Neural cell (in vitro differentiated cells): ENCODE data around the gene CNTNAP2. TPM values are rescaled to one million over a fixed set of nuclear protein-coding genes. Genes with fewer than 3 reads are reported as not detected.

Source experiments
- H2AFZ ChIP-seq: fragments of 200-600, 300-800 bp; sonication (generic), shearing (Covaris generic); 2 replicates; pipeline ENCODE4 v1.6.0; 2014; ENCODE audit warnings: low read depth, mild to moderate bottlenecking, antibody characterized with exemption, low read length, moderate library complexity
- H3F3A ChIP-seq: fragments of 200-600 bp; shearing (Covaris generic); 2 replicates; pipeline ENCODE4 v1.6.1; 2016; ENCODE audit warnings: mild to moderate bottlenecking, moderate library complexity, mixed read lengths, antibody characterized with exemption, low read length; ENCODE audit not compliant: insufficient read depth, poor library complexity, severe bottlenecking
- H3K27ac ChIP-seq: fragments of 200-600, 300-800 bp; sonication (generic), shearing (Covaris generic); 2 replicates; pipeline ENCODE4 v1.5.1; 2014; ENCODE audit warnings: mild to moderate bottlenecking, low read length, moderate library complexity
- H3K27me3 ChIP-seq: fragments of 300-800, 200-600 bp; sonication (generic), shearing (Covaris generic); 2 replicates; pipeline ENCODE4 v1.6.0; 2014; ENCODE audit warnings: mild to moderate bottlenecking, low read depth, low read length, moderate library complexity; ENCODE audit not compliant: insufficient read depth
- H3K36me3 ChIP-seq: fragments of 300-800, 200-600 bp; sonication (generic), shearing (Covaris generic); 2 replicates; pipeline ENCODE4 v1.5.1; 2014; ENCODE audit warnings: mild to moderate bottlenecking, antibody characterized with exemption, low read length, moderate library complexity; ENCODE audit not compliant: insufficient read depth
- H3K4me2 ChIP-seq: fragments of 300-800, 200-600 bp; sonication (generic), shearing (Covaris generic); 2 replicates; pipeline ENCODE4 v1.6.0; 2014; ENCODE audit warnings: mild to moderate bottlenecking, low read length
- H3K4me3 ChIP-seq: fragments of 300-800, 200-600 bp; sonication (generic), shearing (Covaris generic); 2 replicates; pipeline ENCODE4 v1.5.1; 2014; ENCODE audit warnings: mild to moderate bottlenecking, low read length, moderate library complexity
- H3K79me2 ChIP-seq: fragments of 200-600 bp; shearing (Covaris generic); replicated peaks from 2 replicates; pipeline ENCODE4 v1.6.0; 2014; ENCODE audit warnings: mild to moderate bottlenecking, low read length, moderate library complexity; ENCODE audit not compliant: insufficient read depth
- H3K9ac ChIP-seq: fragments of 300-800, 200-600 bp; sonication (generic), shearing (Covaris generic); 2 replicates; pipeline ENCODE4 v1.6.1; 2016; ENCODE audit warnings: mild to moderate bottlenecking, low read length, mixed read lengths
- H3K9me2 ChIP-seq: fragments of 200-600 bp; shearing (Covaris generic); 2 replicates; pipeline ENCODE4 v1.6.1; 2016; ENCODE audit warnings: mild to moderate bottlenecking, low read length, mixed read lengths; ENCODE audit not compliant: insufficient read depth
- H3K9me3 ChIP-seq: fragments of 200-600, 300-800 bp; sonication (generic), shearing (Covaris generic); 2 replicates; pipeline ENCODE4 v1.6.1; 2016; ENCODE audit warnings: mild to moderate bottlenecking, mixed run types, low read length, moderate library complexity, mixed read lengths
- H4K20me1 ChIP-seq: fragments of 200-600 bp; shearing (Covaris generic); 2 replicates; pipeline ENCODE4 v1.6.1; 2016; ENCODE audit warnings: mild to moderate bottlenecking, mixed run types; ENCODE audit not compliant: insufficient read depth
- CTCF ChIP-seq: fragments of 450-650 bp; IDR thresholded peaks from 2 replicates; pipeline ENCODE4 v1.5.1; 2014; ENCODE audit warnings: antibody characterized with exemption, mild to moderate bottlenecking, moderate library complexity; ENCODE audit not compliant: poor library complexity, severe bottlenecking
- EP300 ChIP-seq: fragments of 450-650 bp; conservative IDR thresholded peaks from 2 replicates; pipeline ENCODE4 v1.6.1; 2014; ENCODE audit warnings: antibody characterized with exemption, mild to moderate bottlenecking, moderate library complexity; ENCODE audit not compliant: poor library complexity, severe bottlenecking
- EZH2 ChIP-seq: fragments of 200-600, 300-800 bp; shearing (Covaris generic), sonication (generic); IDR thresholded peaks from 2 replicates; pipeline ENCODE4 v1.6.1; 2014; ENCODE audit warnings: antibody characterized with exemption, low read length, borderline replicate concordance, mild to moderate bottlenecking; ENCODE audit not compliant: insufficient read depth, poor library complexity, severe bottlenecking
- MXI1 ChIP-seq: fragments of 450-650 bp; conservative IDR thresholded peaks from 2 replicates; pipeline ENCODE4 v1.6.1; 2014; ENCODE audit warnings: antibody characterized with exemption, mild to moderate bottlenecking; ENCODE audit not compliant: poor library complexity, severe bottlenecking
- POLR2AphosphoS5 ChIP-seq: IDR thresholded peaks from 2 replicates; pipeline ENCODE4 v1.6.1; 2012
- RAD21 ChIP-seq: fragments of 450-650 bp; conservative IDR thresholded peaks from 2 replicates; pipeline ENCODE4 v1.6.1; 2014; ENCODE audit warnings: antibody characterized with exemption, mild to moderate bottlenecking, moderate library complexity
- REST ChIP-seq: IDR thresholded peaks from 2 replicates; pipeline ENCODE4 v1.6.1; 2012; ENCODE audit warnings: borderline replicate concordance
- SMC3 ChIP-seq: fragments of 450-650 bp; conservative IDR thresholded peaks from 2 replicates; pipeline ENCODE4 v1.6.1; 2014; ENCODE audit warnings: antibody characterized with exemption, mild to moderate bottlenecking, moderate library complexity; ENCODE audit not compliant: poor library complexity
- TAF1 ChIP-seq: IDR thresholded peaks from 2 replicates; pipeline ENCODE4 v1.6.1; 2012; ENCODE audit warnings: low read depth
- polyA plus RNA-seq: library from polyadenylated mRNA; depleted of rRNA; stranded (reverse); fragments of >200 nt; gene quantifications from 2 replicates; pipeline ENCODE4 v1.2.3, GENCODE V29; 2014

Gene CNTNAP2
- polyA plus RNA-seq, 1 donor from 2014 or later = 276 TPM

GRCh38 chr7:146115851-146116520 lies 615 bp upstream of the CNTNAP2 start:
- Histone ChIP-seq H3K9me2 (no peaks in the 10 kb centered on the region), H2AFZ (peak overlapping the region; percentile 47), H3K4me2 (peak overlapping the region; percentile 15), H3K79me2 (peaks cover 16% of the 10 kb centered on the region), H4K20me1 (no peaks in the 10 kb centered on the region), H3F3A (no peaks in the 10 kb centered on the region), H3K4me3 (peak overlapping the region; percentile 78), H3K9me3 (no peaks in the 10 kb centered on the region), H3K27ac (peak overlapping the region; percentile 76), H3K9ac (peak overlapping the region; percentile 78), H3K36me3 (no peaks in the 10 kb centered on the region), H3K27me3 (no peaks in the 10 kb centered on the region)
- TF ChIP-seq EZH2 = no peak
- peak; percentile 33 for TF ChIP-seq CTCF
- peak; percentile 91 for TF ChIP-seq REST
- no peak for TF ChIP-seq POLR2AphosphoS5
- peak; percentile 40 for TF ChIP-seq TAF1
- peak; percentile 86 for TF ChIP-seq MXI1
- peak; percentile 20 for TF ChIP-seq EP300
- TF ChIP-seq SMC3 = peak; percentile 22
- peak; percentile 43 for TF ChIP-seq RAD21

GRCh38 chr7:146117576-146117975 lies 975 bp downstream of the CNTNAP2 start:
- H3K4me3 ChIP-seq = peak overlapping the region; percentile 78
- H3K36me3 ChIP-seq = no peaks in the 10 kb centered on the region
- peak overlapping the region; percentile 78 for H3K9ac ChIP-seq
- H4K20me1 ChIP-seq = no peaks in the 10 kb centered on the region
- H3K27ac ChIP-seq = no peak overlapping the region
- H3F3A ChIP-seq = no peaks in the 10 kb centered on the region
- no peaks in the 10 kb centered on the region for H3K27me3 ChIP-seq
- no peaks in the 10 kb centered on the region for H3K9me3 ChIP-seq
- H2AFZ ChIP-seq = no peak overlapping the region
- TF ChIP-seq SMC3 (peak; percentile 38), EZH2 (no peak)
- H3K79me2 ChIP-seq = peaks cover 16% of the 10 kb centered on the region
- peak overlapping the region; percentile 76 for H3K4me2 ChIP-seq
- H3K9me2 ChIP-seq = no peaks in the 10 kb centered on the region
